ENCODE data around the gene MYO18A. TPM values are rescaled to one million over a fixed set of nuclear protein-coding genes. Genes with fewer than 3 reads are reported as not detected.

The MYO18A gene
- total RNA-seq, 1 donor from 2014 or later, result 30.0 TPM

GRCh38 chr17:29085223-29085622 is 95.0 kb downstream of the MYO18A start:
- Mint-ChIP-seq H3K4me1 (ENCODE audit: low read depth) (peaks cover 13% of the 10 kb centered on the region), H3K4me3 (ENCODE audit: unreplicated experiment) (no peak overlapping the region), H3K9me3 (ENCODE audit: low read depth) (no peaks in the 10 kb centered on the region), H3K27me3 (ENCODE audit: low read depth) (no peaks in the 10 kb centered on the region), H3K36me3 (ENCODE audit: low read depth) (peaks cover 34% of the 10 kb centered on the region), H3K27ac (ENCODE audit: unreplicated experiment) (no peak overlapping the region)
- no peak for DNase-seq (ENCODE audit: low spot score)
- TF ChIP-seq, protein P1, sequence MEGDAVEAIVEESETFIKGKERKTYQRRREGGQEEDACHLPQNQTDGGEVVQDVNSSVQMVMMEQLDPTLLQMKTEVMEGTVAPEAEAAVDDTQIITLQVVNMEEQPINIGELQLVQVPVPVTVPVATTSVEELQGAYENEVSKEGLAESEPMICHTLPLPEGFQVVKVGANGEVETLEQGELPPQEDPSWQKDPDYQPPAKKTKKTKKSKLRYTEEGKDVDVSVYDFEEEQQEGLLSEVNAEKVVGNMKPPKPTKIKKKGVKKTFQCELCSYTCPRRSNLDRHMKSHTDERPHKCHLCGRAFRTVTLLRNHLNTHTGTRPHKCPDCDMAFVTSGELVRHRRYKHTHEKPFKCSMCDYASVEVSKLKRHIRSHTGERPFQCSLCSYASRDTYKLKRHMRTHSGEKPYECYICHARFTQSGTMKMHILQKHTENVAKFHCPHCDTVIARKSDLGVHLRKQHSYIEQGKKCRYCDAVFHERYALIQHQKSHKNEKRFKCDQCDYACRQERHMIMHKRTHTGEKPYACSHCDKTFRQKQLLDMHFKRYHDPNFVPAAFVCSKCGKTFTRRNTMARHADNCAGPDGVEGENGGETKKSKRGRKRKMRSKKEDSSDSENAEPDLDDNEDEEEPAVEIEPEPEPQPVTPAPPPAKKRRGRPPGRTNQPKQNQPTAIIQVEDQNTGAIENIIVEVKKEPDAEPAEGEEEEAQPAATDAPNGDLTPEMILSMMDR (IDR thresholded peaks at IDR 0.05), result no peak

GRCh38 chr17:29084541-29085146 is 95.6 kb downstream of the MYO18A start:
- Mint-ChIP-seq H3K4me1 (ENCODE audit: low read depth) (peaks cover 13% of the 10 kb centered on the region), H3K27ac (ENCODE audit: unreplicated experiment) (no peak overlapping the region), H3K4me3 (ENCODE audit: unreplicated experiment) (no peak overlapping the region), H3K36me3 (ENCODE audit: low read depth) (peaks cover 34% of the 10 kb centered on the region), H3K9me3 (ENCODE audit: low read depth) (no peaks in the 10 kb centered on the region), H3K27me3 (ENCODE audit: low read depth) (no peaks in the 10 kb centered on the region)
- no peak for DNase-seq (ENCODE audit: low spot score)
- TF ChIP-seq, protein P1 (IDR thresholded peaks at IDR 0.05), result no peak

DNA sequence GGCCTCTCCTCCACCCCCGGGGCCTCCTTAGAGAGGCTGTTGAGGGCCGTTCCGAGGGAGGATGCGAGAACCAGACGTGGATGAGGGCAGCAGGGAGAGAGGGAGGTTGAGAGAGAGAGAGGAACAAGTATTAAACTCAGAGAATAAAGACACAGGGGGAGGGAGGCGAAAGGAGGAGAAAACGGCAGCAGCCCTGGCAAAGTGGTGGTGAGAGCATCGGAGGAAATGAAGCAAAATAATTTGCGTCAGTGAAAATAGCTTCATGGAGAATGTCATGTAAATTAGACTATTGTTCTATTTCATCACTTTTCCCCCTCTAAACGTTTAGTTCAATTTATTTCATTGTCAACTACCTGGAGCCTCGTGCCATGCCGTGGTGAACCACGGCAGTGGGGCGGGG is 99.2 kb downstream of the MYO18A start:
- Mint-ChIP-seq H3K4me1 (ENCODE audit: low read depth) (peaks cover 22% of the 10 kb centered on the region), H3K9me3 (ENCODE audit: low read depth) (no peaks in the 10 kb centered on the region), H3K27me3 (ENCODE audit: low read depth) (no peaks in the 10 kb centered on the region), H3K4me3 (ENCODE audit: unreplicated experiment) (no peak overlapping the region), H3K36me3 (ENCODE audit: low read depth) (peaks cover 23% of the 10 kb centered on the region), H3K27ac (ENCODE audit: unreplicated experiment) (no peak overlapping the region)
- TF ChIP-seq, protein P1 (IDR thresholded peaks at IDR 0.05), result no peak
- no peak for DNase-seq (ENCODE audit: low spot score)

GRCh38 chr17:29080323-29080722 is 99.9 kb downstream of the MYO18A start:
- peaks cover 21% of the 10 kb centered on the region for H3K4me1 Mint-ChIP-seq (ENCODE audit: low read depth)
- no peaks in the 10 kb centered on the region for H3K27me3 Mint-ChIP-seq (ENCODE audit: low read depth)
- no peaks in the 10 kb centered on the region for H3K9me3 Mint-ChIP-seq (ENCODE audit: low read depth)
- DNase-seq (ENCODE audit: low spot score), result no peak
- no peak overlapping the region for H3K27ac Mint-ChIP-seq (ENCODE audit: unreplicated experiment)
- peaks cover 21% of the 10 kb centered on the region for H3K36me3 Mint-ChIP-seq (ENCODE audit: low read depth)
- no peak overlapping the region for H3K4me3 Mint-ChIP-seq (ENCODE audit: unreplicated experiment)
- TF ChIP-seq, protein P1 (IDR thresholded peaks at IDR 0.05), result no peak

GRCh38 chr17:29079887-29080286 is 100.3 kb downstream of the MYO18A start:
- TF ChIP-seq, protein P1 (IDR thresholded peaks at IDR 0.05), result no peak

More at GRCh38 chr17:29079887-29080286, 100.3 kb downstream of the MYO18A start:
- Mint-ChIP-seq H3K4me3 (ENCODE audit: unreplicated experiment) (no peak overlapping the region), H3K27me3 (ENCODE audit: low read depth) (no peaks in the 10 kb centered on the region), H3K36me3 (ENCODE audit: low read depth) (peaks cover 21% of the 10 kb centered on the region), H3K4me1 (ENCODE audit: low read depth) (peaks cover 16% of the 10 kb centered on the region), H3K9me3 (ENCODE audit: low read depth) (no peaks in the 10 kb centered on the region), H3K27ac (ENCODE audit: unreplicated experiment) (no peak overlapping the region)
- DNase-seq (ENCODE audit: low spot score), result no peak

All from chondrocyte (in vitro differentiated cells).